MCF 10A (cell line): ENCODE measurements around the gene SLU7. TPM values are rescaled to one million over a fixed set of nuclear protein-coding genes. Genes with fewer than 3 reads are reported as not detected.

Experiments
- BruUV-seq: library from RNA; stranded (reverse); fragments of 400-500 nt; replicated peaks from 2 replicates; lab custom pipeline; 2021; lab: Mats Ljungman, UMichigan
- CTCF ChIA-PET: fragments of 300-600 bp; sonication (Branson Sonifier 250); formaldehyde crosslinking; extraction: SDS; loops from one replicate; lab custom pipeline; 2021; ENCODE audit warnings: antibody characterized with exemption, inconsistent platforms; lab: Yijun Ruan, JAX
- POLR2A ChIA-PET: fragments of 300-600, 350-650 bp; sonication (Branson Sonifier 250); formaldehyde crosslinking; extraction: SDS; loops from one replicate; lab custom pipeline; 2020; ENCODE audit warnings: antibody characterized with exemption, inconsistent platforms; lab: Yijun Ruan, JAX
- DNase-seq: peaks from one replicate; pipeline ENCODE4 v3.0.0-alpha.2; 2018; ENCODE audit not compliant: unreplicated experiment
- H3K27ac Mint-ChIP-seq: one replicate; pipeline ENCODE4 v1.8.0; 2022; ENCODE audit warnings: mild to moderate bottlenecking, low read depth, mixed read lengths; ENCODE audit not compliant: unreplicated experiment
- H3K27me3 Mint-ChIP-seq: one replicate; pipeline ENCODE4 v1.8.0; 2022; ENCODE audit warnings: mixed read lengths; ENCODE audit not compliant: insufficient read depth, unreplicated experiment
- H3K36me3 Mint-ChIP-seq: one replicate; pipeline ENCODE4 v1.8.0; 2022; ENCODE audit warnings: mild to moderate bottlenecking, moderate library complexity, mixed read lengths; ENCODE audit not compliant: insufficient read depth, unreplicated experiment
- H3K4me1 Mint-ChIP-seq: one replicate; pipeline ENCODE4 v1.8.0; 2022; ENCODE audit warnings: mixed read lengths; ENCODE audit not compliant: insufficient read depth, unreplicated experiment
- H3K4me3 Mint-ChIP-seq: one replicate; pipeline ENCODE4 v1.8.0; 2022; ENCODE audit warnings: mild to moderate bottlenecking, moderate library complexity, mixed read lengths; ENCODE audit not compliant: unreplicated experiment
- H3K9me3 Mint-ChIP-seq: one replicate; pipeline ENCODE4 v1.8.0; 2022; ENCODE audit warnings: mixed read lengths; ENCODE audit not compliant: unreplicated experiment
- CTCF ChIP-seq: fragments of 200-600 bp; IDR thresholded peaks from one replicate; pipeline ENCODE4 v1.8.0; 2022; ENCODE audit warnings: antibody characterized with exemption, mild to moderate bottlenecking; ENCODE audit not compliant: unreplicated experiment
- intact Hi-C: fragments of 100-400 bp; cut with micrococcal nuclease; formaldehyde crosslinking; loops from 2 replicates; pipeline ENCODE4 v1.14.1; 2022
- total RNA-seq: library from RNA; stranded (reverse); gene quantifications from 2 replicates; pipeline ENCODE4 v1.2.3, GENCODE V29; 2022

The SLU7 gene
- total RNA-seq, 1 experiment from 2014 or later = 64.6 TPM

- no TSS peak for BruUV-seq
- TF ChIP-seq CTCF = no peak
- ChIA-PET CTCF (interaction anchor here (0.7 to 1.9 kb wide), 7 partner anchors 9 to 330 kb away, joined by 3 to 13 read pairs (median 5); no protein-coding TSS in a partner anchor), POLR2A (interaction anchor here (0.8 kb wide), 1 partner anchor 18 kb away, joined by 3 read pairs; the partner anchor contains the start of gene C1QTNF2)
- H3K4me1 Mint-ChIP-seq = no peaks in the 10 kb centered on the region
- no peak overlapping the region for H3K27ac Mint-ChIP-seq
- H3K27me3 Mint-ChIP-seq = no peaks in the 10 kb centered on the region
- H3K4me3 Mint-ChIP-seq = no peak overlapping the region
- no peaks in the 10 kb centered on the region for H3K36me3 Mint-ChIP-seq
- no peaks in the 10 kb centered on the region for H3K9me3 Mint-ChIP-seq
- intact Hi-C loops = no loop called here
- DNase-seq = no peak
Measured at GRCh38 chr5:160352308-160352707, 66.6 kb downstream of the SLU7 start.

Other genes starting within 250 kb of the SLU7 start
- not detected in 2 replicates for gene FABP6, start 189.6 kb downstream of the SLU7 start, total RNA-seq
- gene CCNJL, start 106.5 kb downstream of the SLU7 start, total RNA-seq = 3.5 and 3.6 TPM in 2 replicates
- gene C1QTNF2, start 48.5 kb downstream of the SLU7 start, total RNA-seq = not detected in 2 replicates
- gene FAM200C, start 19.0 kb downstream of the SLU7 start, total RNA-seq = 2.2 and 3.7 TPM in 2 replicates
- 87.0 and 119 TPM in 2 replicates for gene PTTG1, start 2.8 kb upstream of the SLU7 start, total RNA-seq